Fibroblast of pulmonary artery (primary cell): ENCODE results near the gene URI1.
"Not testable (repeated sequence)": the region's sequence is repeated elsewhere in the genome, so short reads cannot be mapped to it uniquely, and the experiment has no call there.

Source experiments
- DNase-seq: peaks from one replicate; pipeline ENCODE4 v3.0.0-alpha.2; 2010; ENCODE audit warnings: low read depth
- H3K4me3 ChIP-seq: replicated peaks from 2 replicates; pipeline ENCODE4 v1.5.1; 2011; ENCODE audit warnings: low read depth, mild to moderate bottlenecking, control low read depth, low read length, moderate library complexity
- CTCF ChIP-seq: IDR thresholded peaks from 2 replicates; pipeline ENCODE4 v1.5.1; 2011; ENCODE audit warnings: mild to moderate bottlenecking, control low read depth, low read length, inconsistent platforms; ENCODE audit errors: missing control alignments

The URI1 gene

GRCh38 chr19:30028118-30028991, 86.3 kb downstream of the URI1 start:
- TF ChIP-seq CTCF: no peak
- no peak for DNase-seq
- H3K4me3 ChIP-seq: no peak overlapping the region

- no peak overlapping the region for H3K4me3 ChIP-seq
- no peak for DNase-seq
- no peak for TF ChIP-seq CTCF
Observed at GRCh38 chr19:30028992-30029343, 86.9 kb downstream of the URI1 start.

GRCh38 chr19:30029721-30030510, 87.9 kb downstream of the URI1 start:
- no peak overlapping the region for H3K4me3 ChIP-seq
- no peak for TF ChIP-seq CTCF
- DNase-seq: peak; percentile 63

GRCh38 chr19:30034321-30034720, 92.3 kb downstream of the URI1 start:
- no peak for TF ChIP-seq CTCF
- no peak for DNase-seq
- H3K4me3 ChIP-seq: no peak overlapping the region

GRCh38 chr19:30036154-30037129, 94.4 kb downstream of the URI1 start:
- no peak overlapping the region for H3K4me3 ChIP-seq
- no peak for TF ChIP-seq CTCF
- peak; percentile 7 for DNase-seq

- no peak for TF ChIP-seq CTCF
- H3K4me3 ChIP-seq: no peak overlapping the region
- DNase-seq: no peak
Observed at GRCh38 chr19:30037835-30038234, 95.8 kb downstream of the URI1 start.

GRCh38 chr19:30041931-30042330, 99.9 kb downstream of the URI1 start:
- DNase-seq, H3K4me3 ChIP-seq: not testable (repeated sequence)

- DNase-seq, H3K4me3 ChIP-seq: not testable (repeated sequence)
Observed at GRCh38 chr19:30043008-30043407, 101.0 kb downstream of the URI1 start.
